Measurements from ENCODE around the gene SIX3.
A peak's percentile ranks its signal among the peaks of the same experiment; 100 is the strongest.

SIX3 gene

GRCh38 chr2:44931198-44931780 lies 10.2 kb upstream of the SIX3 start:
- DNase-seq (ENCODE audit: low spot score): no peak

GRCh38 chr2:44932079-44932478 lies 9.4 kb upstream of the SIX3 start:
- DNase-seq (ENCODE audit: low spot score): peak; percentile 20

GRCh38 chr2:44932564-44933392 lies 8.7 kb upstream of the SIX3 start:
- DNase-seq (ENCODE audit: low spot score): peak; percentile 54

- no peak for DNase-seq (ENCODE audit: low spot score)
These were observed 8.0 kb upstream of the SIX3 start for GRCh38 chr2:44933434-44933951.

- DNase-seq (ENCODE audit: low spot score): peak; percentile 65
These were observed 7.2 kb upstream of the SIX3 start for GRCh38 chr2:44934038-44934982.

- DNase-seq (ENCODE audit: low spot score): no peak
These were observed 6.3 kb upstream of the SIX3 start for GRCh38 chr2:44934983-44935728.

GRCh38 chr2:44935729-44936098 lies 5.8 kb upstream of the SIX3 start:
- no peak for DNase-seq (ENCODE audit: low spot score)

GRCh38 chr2:44936275-44936674 lies 5.2 kb upstream of the SIX3 start:
- no peak for DNase-seq (ENCODE audit: low spot score)

- no peak for DNase-seq (ENCODE audit: low spot score)
These were observed 4.5 kb upstream of the SIX3 start for GRCh38 chr2:44936715-44937687.

- no peak for DNase-seq (ENCODE audit: low spot score)
These were observed 3.7 kb upstream of the SIX3 start for GRCh38 chr2:44937688-44938240.

GRCh38 chr2:44938287-44939105 lies 3.0 kb upstream of the SIX3 start:
- DNase-seq (ENCODE audit: low spot score): no peak

GRCh38 chr2:44939106-44940048 lies 2.1 kb upstream of the SIX3 start:
- DNase-seq (ENCODE audit: low spot score): no peak

- DNase-seq (ENCODE audit: low spot score): no peak
These were observed 1.4 kb upstream of the SIX3 start for GRCh38 chr2:44940049-44940494.

- DNase-seq (ENCODE audit: low spot score): no peak
These were observed 604 bp upstream of the SIX3 start for GRCh38 chr2:44940732-44941464.

GRCh38 chr2:44942304-44943030 lies 965 bp downstream of the SIX3 start:
- DNase-seq (ENCODE audit: low spot score): no peak

- no peak for DNase-seq (ENCODE audit: low spot score)
These were observed 1.7 kb downstream of the SIX3 start for GRCh38 chr2:44943031-44943692.
